Tibial nerve (tissue), 3 donors: ENCODE measurements around the gene TXNIP.

ENCODE experiments used
- CTCF ChIP-seq, 5 experiments: fragments of 200-600 bp in 3 of 5; fragments of 450-650 bp in 2 of 5; sonication (generic) in 3 of 5; IDR thresholded peaks; one replicate each; pipeline ENCODE4 v1.5.1; 2016 to 2019; ENCODE audit warnings: antibody characterized with exemption in 5 of 5, mild to moderate bottlenecking in 3 of 5, moderate library complexity in 2 of 5
- POLR2A ChIP-seq, 2 donors: fragments of 450-650 bp; IDR thresholded peaks; one replicate each; pipeline ENCODE4 v1.6.1; 2017; ENCODE audit warnings: antibody characterized with exemption in 2 of 2, mild to moderate bottlenecking in 2 of 2, moderate library complexity in 2 of 2

GRCh38 chr1:145985502-145986439, 10.6 kb downstream of the TXNIP start:
- TF ChIP-seq POLR2A (IDR thresholded peaks at IDR 0.05) (peak in 1 of 2 donors; percentile 8), CTCF (IDR thresholded peaks at IDR 0.05) (no peak)
